ENCODE results near the gene CDC42BPG.

CDC42BPG gene

DNA sequence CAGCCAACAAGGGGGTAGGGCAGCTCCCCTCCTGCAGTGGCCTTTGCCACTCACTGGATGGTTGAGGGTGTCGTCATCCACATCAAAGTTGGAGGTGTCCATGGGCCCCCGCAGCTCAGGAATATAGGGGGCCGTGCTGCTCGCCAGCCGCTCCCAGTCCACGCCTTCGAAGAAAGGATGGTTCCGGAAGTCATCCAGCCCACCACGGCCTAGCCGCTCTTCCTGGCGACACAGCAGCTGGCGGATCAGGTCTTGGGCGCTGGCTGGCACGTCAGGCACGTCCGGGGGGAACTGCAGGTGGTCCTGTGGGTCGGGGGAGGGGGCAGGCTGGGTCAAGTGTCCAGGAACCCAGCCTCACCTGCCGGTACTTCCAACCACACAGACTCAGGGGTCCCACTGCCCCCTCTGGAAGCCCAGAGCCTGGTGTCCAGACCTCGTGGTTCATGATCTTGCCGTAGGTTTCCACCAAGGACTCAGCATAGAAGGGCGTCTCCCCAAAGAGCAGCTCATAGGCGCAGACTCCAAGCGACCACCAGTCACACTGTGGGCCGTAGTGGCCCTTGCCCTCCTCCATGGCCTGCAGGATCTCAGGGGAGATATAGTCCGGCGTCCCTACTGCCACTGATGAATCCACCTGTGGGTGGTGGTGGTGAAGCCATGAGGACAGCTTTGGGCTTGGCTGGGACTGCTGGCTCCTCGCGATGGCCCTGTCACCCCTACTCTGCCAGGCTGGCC lies 5.7 kb downstream of the CDC42BPG start:
- no peak for DNase-seq
- in situ Hi-C loops (cut with MboI; ENCODE audit: low pct_unique_long_range_greater_than_20kb, low sequenced_read_pairs), result no loop called here

GRCh38 chr11:64837887-64838351 lies 6.5 kb downstream of the CDC42BPG start:
- in situ Hi-C loops (cut with MboI; ENCODE audit: low pct_unique_long_range_greater_than_20kb, low sequenced_read_pairs), result no loop called here
- DNase-seq, result no peak

GRCh38 chr11:64836448-64837072 lies 7.9 kb downstream of the CDC42BPG start:
- DNase-seq, result no peak
- in situ Hi-C loops (cut with MboI; ENCODE audit: low pct_unique_long_range_greater_than_20kb, low sequenced_read_pairs), result no loop called here

GRCh38 chr11:64835616-64836447 lies 8.6 kb downstream of the CDC42BPG start:
- DNase-seq, result no peak

GRCh38 chr11:64834723-64835615 lies 9.5 kb downstream of the CDC42BPG start:
- in situ Hi-C loops (cut with MboI; ENCODE audit: low pct_unique_long_range_greater_than_20kb, low sequenced_read_pairs), result no loop called here
- no peak for DNase-seq

More at GRCh38 chr11:64835616-64836447, 8.6 kb downstream of the CDC42BPG start:
- in situ Hi-C loops (cut with MboI; ENCODE audit: low pct_unique_long_range_greater_than_20kb, low sequenced_read_pairs), result no loop called here

DNA sequence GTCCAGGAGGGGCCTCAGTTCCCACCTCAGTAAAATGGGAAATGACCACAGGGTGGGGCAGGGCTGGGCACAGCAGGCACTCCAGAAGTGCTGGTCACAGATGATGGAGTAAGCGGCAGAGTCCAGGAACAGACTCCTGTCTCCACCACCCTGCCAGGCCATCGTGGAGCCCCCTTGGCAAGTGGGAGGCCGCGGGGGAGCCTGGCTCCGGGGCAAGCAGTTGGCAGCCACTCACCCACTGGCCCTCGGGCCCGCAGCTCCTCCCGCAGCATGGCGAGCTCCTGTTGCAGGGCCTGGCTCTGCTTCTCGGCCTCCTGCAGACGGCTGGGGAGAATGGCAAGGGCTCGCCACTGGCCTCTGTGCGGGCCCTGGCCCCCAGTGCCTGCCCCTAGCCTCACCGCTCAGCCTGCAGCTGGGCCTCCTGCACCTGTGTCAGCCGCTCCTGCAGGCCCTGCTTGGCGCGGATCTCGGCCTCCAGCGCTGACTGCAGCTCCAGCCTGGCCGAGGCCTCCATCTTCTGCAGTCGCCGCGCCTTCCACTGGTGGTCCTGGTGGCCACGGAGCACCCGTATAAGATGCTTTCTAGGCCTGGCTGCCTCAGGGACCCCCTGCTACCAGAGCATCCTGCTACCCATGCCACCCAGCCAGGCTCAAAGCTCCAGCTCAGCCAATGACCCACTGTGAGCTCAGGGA lies 10.3 kb downstream of the CDC42BPG start:
- in situ Hi-C loops (cut with MboI; ENCODE audit: low pct_unique_long_range_greater_than_20kb, low sequenced_read_pairs), result no loop called here
- DNase-seq, result no peak

DNA sequence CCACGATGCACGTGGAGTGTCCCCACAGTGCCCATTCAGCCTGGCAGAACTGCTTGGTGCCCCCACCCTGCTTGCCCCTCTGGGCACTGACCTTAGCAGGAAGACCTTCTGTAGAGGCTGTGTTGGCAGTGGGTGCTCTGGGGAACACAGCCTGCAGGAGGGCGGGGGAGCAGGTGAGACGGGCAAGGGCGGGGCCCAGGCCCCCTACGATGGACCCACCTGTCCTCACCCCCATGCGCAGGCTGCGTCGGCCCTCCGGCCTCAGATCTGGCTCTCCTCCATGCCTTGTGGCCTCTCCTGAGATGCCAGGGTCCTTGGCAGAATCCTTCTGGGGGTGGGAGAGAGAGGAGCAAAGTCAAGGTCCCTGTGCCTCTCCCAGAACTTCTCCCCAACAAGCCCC lies 10.9 kb downstream of the CDC42BPG start:
- in situ Hi-C loops (cut with MboI; ENCODE audit: low pct_unique_long_range_greater_than_20kb, low sequenced_read_pairs), result no loop called here

DNA sequence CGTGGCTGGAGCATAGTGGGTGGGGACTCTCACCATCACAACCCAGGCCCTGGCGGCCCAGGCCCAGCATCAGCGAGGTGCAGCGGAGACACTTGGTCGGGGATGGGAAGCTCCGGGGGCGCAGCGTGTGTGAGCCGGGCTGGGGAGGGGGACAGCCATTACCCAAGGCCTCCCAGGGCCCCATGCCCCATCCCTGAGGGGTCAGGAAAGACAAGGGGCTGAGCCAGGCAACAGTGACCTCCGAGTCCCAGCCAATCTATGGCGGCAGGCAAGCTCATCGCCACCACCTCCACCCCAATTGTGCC lies 11.3 kb downstream of the CDC42BPG start:
- no peak for DNase-seq

More for the DNA sequence above, 10.9 kb downstream of the CDC42BPG start:
- no peak for DNase-seq

GRCh38 chr11:64832467-64833197 lies 11.8 kb downstream of the CDC42BPG start:
- in situ Hi-C loops (cut with MboI; ENCODE audit: low pct_unique_long_range_greater_than_20kb, low sequenced_read_pairs), result no loop called here

More for the DNA sequence above, 11.3 kb downstream of the CDC42BPG start:
- in situ Hi-C loops (cut with MboI; ENCODE audit: low pct_unique_long_range_greater_than_20kb, low sequenced_read_pairs), result no loop called here

DNA sequence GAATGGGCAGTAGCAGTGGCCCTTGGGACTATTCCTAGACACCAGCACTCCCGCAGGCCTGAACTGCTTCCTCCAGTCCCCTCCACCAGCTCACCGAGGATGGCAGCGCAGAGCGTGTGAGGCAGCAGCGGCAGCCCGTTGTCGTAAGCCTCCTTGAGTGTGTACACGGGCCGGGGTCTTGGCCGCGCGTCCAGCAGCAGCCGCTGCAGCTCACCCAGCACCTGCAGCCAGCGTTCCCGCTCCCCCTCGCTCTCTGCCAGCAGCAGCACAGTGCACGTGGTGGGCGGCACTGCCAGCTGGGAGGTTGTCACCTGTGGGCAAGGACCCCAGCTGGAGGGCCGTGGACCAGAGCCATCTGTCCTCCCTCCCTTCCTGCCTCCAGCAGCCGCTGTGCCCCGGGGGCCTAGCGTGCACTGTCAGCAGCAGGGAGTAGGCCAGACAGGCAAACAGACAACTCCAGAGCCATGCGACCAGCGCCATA lies 13.0 kb downstream of the CDC42BPG start:
- in situ Hi-C loops (cut with MboI; ENCODE audit: low pct_unique_long_range_greater_than_20kb, low sequenced_read_pairs), result no loop called here
- no peak for DNase-seq

More at GRCh38 chr11:64832467-64833197, 11.8 kb downstream of the CDC42BPG start:
- DNase-seq, result no peak

- in situ Hi-C loops (cut with MboI; ENCODE audit: low pct_unique_long_range_greater_than_20kb, low sequenced_read_pairs), result no loop called here
- DNase-seq, result no peak
Observed at GRCh38 chr11:64829536-64830251, 14.8 kb downstream of the CDC42BPG start.

GRCh38 chr11:64827451-64827839 lies 17.0 kb downstream of the CDC42BPG start:
- in situ Hi-C loops (cut with MboI; ENCODE audit: low pct_unique_long_range_greater_than_20kb, low sequenced_read_pairs), result no loop called here
- DNase-seq, result no peak

GRCh38 chr11:64826578-64827450 lies 17.6 kb downstream of the CDC42BPG start:
- in situ Hi-C loops (cut with MboI; ENCODE audit: low pct_unique_long_range_greater_than_20kb, low sequenced_read_pairs), result no loop called here
- no peak for DNase-seq

DNA sequence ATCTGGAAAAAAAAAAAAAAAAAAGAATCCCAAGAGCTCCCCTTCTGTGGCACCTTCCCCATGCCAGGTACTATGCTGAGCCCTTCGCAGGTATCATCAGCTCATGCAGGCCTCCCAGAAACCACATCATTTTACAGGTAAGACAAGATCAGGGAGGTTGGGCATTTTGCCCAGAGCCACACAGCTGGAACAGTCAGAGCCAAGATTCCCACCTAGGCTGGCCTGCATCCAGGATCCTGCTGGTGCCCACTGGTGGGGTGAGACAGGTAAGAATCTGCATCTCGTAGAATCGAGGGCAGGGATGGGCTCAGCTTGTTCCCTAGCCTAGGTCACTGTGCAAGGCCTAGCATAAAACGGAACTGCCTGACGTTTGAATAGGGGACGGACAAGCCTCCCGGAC lies 18.4 kb downstream of the CDC42BPG start:
- in situ Hi-C loops (cut with MboI; ENCODE audit: low pct_unique_long_range_greater_than_20kb, low sequenced_read_pairs), result no loop called here
- DNase-seq, result no peak

DNA sequence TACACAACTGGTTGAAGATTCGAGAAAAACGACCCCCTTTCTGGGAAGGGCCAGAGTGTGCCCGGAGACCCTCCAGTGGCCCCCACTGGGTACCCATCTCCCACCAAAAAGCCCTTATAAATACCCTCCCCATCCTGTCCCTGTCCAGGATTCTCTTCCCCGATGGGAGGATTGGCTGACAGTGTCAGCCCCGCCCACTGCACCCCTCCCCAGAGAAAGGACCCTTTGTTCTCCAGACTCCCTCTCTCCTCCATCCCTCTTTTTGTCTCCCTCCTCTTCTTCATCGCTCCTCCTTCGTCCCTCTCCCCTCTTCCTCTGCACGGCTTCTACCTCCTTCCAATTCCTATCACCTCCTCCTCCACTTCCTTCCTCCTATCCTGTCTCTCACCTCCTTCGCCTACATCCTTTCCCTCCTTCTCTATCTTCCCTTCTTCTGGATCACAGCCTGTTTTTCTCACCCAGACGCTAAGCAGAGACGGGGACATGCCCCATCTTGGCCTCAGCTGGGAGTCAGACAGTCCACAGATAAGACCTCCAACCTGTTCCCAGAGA lies 20.8 kb downstream of the CDC42BPG start:
- DNase-seq, result no peak
- in situ Hi-C loops (cut with MboI; ENCODE audit: low pct_unique_long_range_greater_than_20kb, low sequenced_read_pairs), result no loop called here

- no peak for DNase-seq
- in situ Hi-C loops (cut with MboI; ENCODE audit: low pct_unique_long_range_greater_than_20kb, low sequenced_read_pairs), result no loop called here
Observed at GRCh38 chr11:64817476-64817875, 27.0 kb downstream of the CDC42BPG start.

Data from KBM-7 (cell line).